T-helper 1 cell treated with Interleukin-12 subunit alpha and Interleukin-12 subunit beta and Interleukin-4 antibody, amounts not matched to agents 30 ng/mL and 1 ng/mL, for 36 hours (primary cell): ENCODE results near the gene ARHGEF39. TPM values are rescaled to one million over a fixed set of nuclear protein-coding genes. Genes with fewer than 3 reads are reported as not detected.

Experiments
- intact Hi-C: fragments of 100-400 bp; cut with micrococcal nuclease; formaldehyde crosslinking; loops from one replicate; pipeline ENCODE4 v1.15.1; 2024
- total RNA-seq: library from RNA; stranded (reverse); gene quantifications from 2 replicates; pipeline ENCODE4 v1.2.3, GENCODE V29; 2022

ARHGEF39 gene
- 7.8 and 8.7 TPM in 2 replicates for total RNA-seq

- intact Hi-C loops, result loop anchor here (1.0 to 2.0 kb wide), 3 partner anchors 8 to 60 kb away; no protein-coding TSS in a partner anchor
These were observed at the start of gene ARHGEF39 for GRCh38 chr9:35664531-35665470. Gene ARHGEF39 (minus strand): TSS chr9:35665195. CDS start chr9:35665169, 26 bp downstream.

- intact Hi-C loops, result no loop called here
These were observed 49.1 kb upstream of the ARHGEF39 start for GRCh38 chr9:35714123-35714522.

GRCh38 chr9:35713578-35713977 lies 48.6 kb upstream of the ARHGEF39 start:
- intact Hi-C loops, result no loop called here

GRCh38 chr9:35712762-35713400 lies 47.9 kb upstream of the ARHGEF39 start:
- intact Hi-C loops, result no loop called here

GRCh38 chr9:35711501-35712428 lies 46.8 kb upstream of the ARHGEF39 start:
- intact Hi-C loops, result no loop called here

GRCh38 chr9:35710818-35711500 lies 46.0 kb upstream of the ARHGEF39 start:
- intact Hi-C loops, result no loop called here

GRCh38 chr9:35708146-35708545 lies 43.2 kb upstream of the ARHGEF39 start:
- intact Hi-C loops, result no loop called here

GRCh38 chr9:35706951-35707350 lies 42.0 kb upstream of the ARHGEF39 start:
- intact Hi-C loops, result no loop called here

- intact Hi-C loops, result no loop called here
These were observed 40.9 kb upstream of the ARHGEF39 start for GRCh38 chr9:35705836-35706430.

GRCh38 chr9:35705372-35705771 lies 40.4 kb upstream of the ARHGEF39 start:
- intact Hi-C loops, result no loop called here

GRCh38 chr9:35703906-35704672 lies 39.1 kb upstream of the ARHGEF39 start:
- intact Hi-C loops, result no loop called here

GRCh38 chr9:35702696-35703095 lies 37.7 kb upstream of the ARHGEF39 start:
- intact Hi-C loops, result no loop called here

- intact Hi-C loops, result no loop called here
These were observed 35.9 kb upstream of the ARHGEF39 start for GRCh38 chr9:35700942-35701341.

GRCh38 chr9:35700031-35700430 lies 35.0 kb upstream of the ARHGEF39 start:
- intact Hi-C loops, result no loop called here

- intact Hi-C loops, result no loop called here
These were observed 33.2 kb upstream of the ARHGEF39 start for GRCh38 chr9:35698231-35698630.

GRCh38 chr9:35697486-35697885 lies 32.5 kb upstream of the ARHGEF39 start:
- intact Hi-C loops, result no loop called here

- intact Hi-C loops, result loop anchor here (1.0 kb wide), 5 partner anchors 32 to 215 kb away; partner anchors contain the start of genes CCDC107 and RMRP
These were observed 31.7 kb upstream of the ARHGEF39 start for GRCh38 chr9:35696520-35697215.

- intact Hi-C loops, result loop anchor here (1.0 kb wide), 5 partner anchors 32 to 215 kb away; partner anchors contain the start of genes CCDC107 and RMRP
These were observed 31.0 kb upstream of the ARHGEF39 start for GRCh38 chr9:35695943-35696401.
